Measurements from ENCODE around the gene LMAN1L. TPM values are rescaled to one million over a fixed set of nuclear protein-coding genes. Genes with fewer than 3 reads are reported as not detected.

LMAN1L gene
- total RNA-seq, 1 experiment from 2014 or later: not detected

DNA sequence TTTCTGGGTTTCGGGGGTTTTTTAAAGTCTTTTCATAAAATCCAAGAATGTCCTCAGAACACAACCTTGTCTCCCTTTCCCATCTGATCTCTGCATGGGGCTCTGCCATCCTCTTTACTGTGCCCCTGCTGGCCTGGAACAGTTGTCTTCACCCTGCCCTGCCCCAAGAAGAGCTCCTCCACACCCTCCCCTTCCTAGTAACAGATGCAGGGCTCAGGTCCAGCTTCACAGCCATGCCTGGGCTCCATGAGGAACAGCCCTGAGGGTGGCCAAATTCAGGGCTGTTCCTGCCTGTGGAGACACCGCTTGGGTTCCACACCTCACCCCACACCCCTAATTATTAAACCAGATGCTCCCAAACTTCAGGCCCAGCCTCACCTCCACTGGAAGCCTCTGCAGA, 43.2 kb downstream of the LMAN1L start:
- Mint-ChIP-seq H3K4me1 (peaks cover 0 to 6% of the 10 kb centered on the region in 2 experiments; a peak in 3 of 4 replicates), H3K27ac (peak overlapping the region in 2 of 3 experiments; percentile 70 to 91; a peak in 4 of 7 replicates)
- H3K56ac ChIP-seq (ENCODE audit: insufficient read length, low read depth, low read length): no peak overlapping the region

More for the DNA sequence above, 43.2 kb downstream of the LMAN1L start:
- Mint-ChIP-seq H3K9me3 (no peaks in the 10 kb centered on the region), H3K4me3 (no peak overlapping the region; a peak in 1 of 5 replicates), H3K36me3 (ENCODE audit: insufficient read depth in 1 of 3, low read depth in 3 of 3) (peaks cover 8 to 24% (median 23%) of the 10 kb centered on the region in 3 experiments; a peak in 6 of 7 replicates), H3K27me3 (ENCODE audit: low read depth) (no peaks in the 10 kb centered on the region)
- Histone ChIP-seq H3K79me1 (ENCODE audit: insufficient read depth, low read depth, low read length, poor library complexity, severe bottlenecking) (no peaks in the 10 kb centered on the region), H4K20me1 (ENCODE audit: control insufficient read depth, insufficient read depth, insufficient read length) (no peaks in the 10 kb centered on the region), H3K9me3 (ENCODE audit: control insufficient read depth, low read depth, low read length) (no peaks in the 10 kb centered on the region), H3K4me2 (ENCODE audit: insufficient read depth, insufficient read length, low read length) (no peak overlapping the region), H2BK120ac (ENCODE audit: low read depth, low read length, poor library complexity, severe bottlenecking) (no peak overlapping the region), H4K8ac (replicated peaks; ENCODE audit: insufficient read length, low read depth, low read length) (no peak overlapping the region), H3K23me2 (ENCODE audit: insufficient read length, low read depth, low read length, poor library complexity, severe bottlenecking) (no peaks in the 10 kb centered on the region), H2BK5ac (ENCODE audit: insufficient read length, low read length) (no peak overlapping the region), H2BK15ac (ENCODE audit: low read depth, low read length) (no peak overlapping the region), H3T11ph (ENCODE audit: low read length) (no peak overlapping the region), H3K4ac (ENCODE audit: low read depth, low read length) (no peak overlapping the region), H2BK12ac (ENCODE audit: insufficient read length, low read depth, low read length) (no peak overlapping the region), H4K5ac (ENCODE audit: insufficient read length, low read depth, low read length) (no peak overlapping the region), H3K27ac (ENCODE audit: insufficient read length, low read depth, low read length) (no peak overlapping the region), H3K23ac (ENCODE audit: insufficient read length, low read depth, low read length) (no peak overlapping the region), H3K4me1 (ENCODE audit: insufficient read depth, low read length) (no peaks in the 10 kb centered on the region), H2BK20ac (ENCODE audit: low read depth, low read length, poor library complexity, severe bottlenecking) (no peak overlapping the region), H2AFZ (ENCODE audit: low read length) (no peak overlapping the region), H4K91ac (ENCODE audit: insufficient read length, low read depth, low read length) (no peak overlapping the region), H3K27me3 (ENCODE audit: insufficient read depth, low read length) (no peaks in the 10 kb centered on the region), H3K9ac (ENCODE audit: extremely low read depth, insufficient read length, low read length) (no peak overlapping the region), H3K14ac (ENCODE audit: insufficient read depth, low read length) (no peak overlapping the region), H3K18ac (ENCODE audit: insufficient read length, low read depth, low read length) (no peak overlapping the region), H3K79me2 (ENCODE audit: insufficient read depth, low read length) (no peaks in the 10 kb centered on the region), H2AK5ac (ENCODE audit: insufficient read length, low read length) (no peak overlapping the region)
- WGBS (ENCODE audit: extremely low coverage, insufficient read length, low lambda C conversion rate): no CpG with 5 or more reads among the region's 2 CpGs
- DNase-seq: no peak
- TF ChIP-seq, protein P1, sequence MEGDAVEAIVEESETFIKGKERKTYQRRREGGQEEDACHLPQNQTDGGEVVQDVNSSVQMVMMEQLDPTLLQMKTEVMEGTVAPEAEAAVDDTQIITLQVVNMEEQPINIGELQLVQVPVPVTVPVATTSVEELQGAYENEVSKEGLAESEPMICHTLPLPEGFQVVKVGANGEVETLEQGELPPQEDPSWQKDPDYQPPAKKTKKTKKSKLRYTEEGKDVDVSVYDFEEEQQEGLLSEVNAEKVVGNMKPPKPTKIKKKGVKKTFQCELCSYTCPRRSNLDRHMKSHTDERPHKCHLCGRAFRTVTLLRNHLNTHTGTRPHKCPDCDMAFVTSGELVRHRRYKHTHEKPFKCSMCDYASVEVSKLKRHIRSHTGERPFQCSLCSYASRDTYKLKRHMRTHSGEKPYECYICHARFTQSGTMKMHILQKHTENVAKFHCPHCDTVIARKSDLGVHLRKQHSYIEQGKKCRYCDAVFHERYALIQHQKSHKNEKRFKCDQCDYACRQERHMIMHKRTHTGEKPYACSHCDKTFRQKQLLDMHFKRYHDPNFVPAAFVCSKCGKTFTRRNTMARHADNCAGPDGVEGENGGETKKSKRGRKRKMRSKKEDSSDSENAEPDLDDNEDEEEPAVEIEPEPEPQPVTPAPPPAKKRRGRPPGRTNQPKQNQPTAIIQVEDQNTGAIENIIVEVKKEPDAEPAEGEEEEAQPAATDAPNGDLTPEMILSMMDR (conservative IDR thresholded peaks at IDR 0.05): no peak

Measured in H9 (cell line).